Fibroblast of gingiva (primary cell): ENCODE measurements around the gene BRD1.
A peak's percentile ranks its signal among the peaks of the same experiment; 100 is the strongest.

Source experiments
- DNase-seq: peaks from one replicate; pipeline ENCODE4 v3.0.0-alpha.2; 2011; ENCODE audit warnings: low read depth

BRD1 gene

GRCh38 chr22:49801391-49802060 is 26.1 kb downstream of the BRD1 start:
- no peak for DNase-seq

- DNase-seq, result no peak
Measured at GRCh38 chr22:49800408-49801238, 27.1 kb downstream of the BRD1 start.

GRCh38 chr22:49799431-49800075 is 28.1 kb downstream of the BRD1 start:
- no peak for DNase-seq

GRCh38 chr22:49798486-49799151 is 29.1 kb downstream of the BRD1 start:
- DNase-seq, result no peak

- no peak for DNase-seq
Measured at GRCh38 chr22:49797706-49798105, 30.0 kb downstream of the BRD1 start.

- DNase-seq, result no peak
Measured at GRCh38 chr22:49796596-49797270, 30.9 kb downstream of the BRD1 start.

- DNase-seq, result no peak
Measured at GRCh38 chr22:49795521-49795920, 32.2 kb downstream of the BRD1 start.

- DNase-seq, result no peak
Measured at GRCh38 chr22:49793871-49794270, 33.8 kb downstream of the BRD1 start.

- no peak for DNase-seq
Measured at GRCh38 chr22:49793296-49793695, 34.4 kb downstream of the BRD1 start.

- no peak for DNase-seq
Measured at GRCh38 chr22:49792107-49792506, 35.6 kb downstream of the BRD1 start.

- DNase-seq, result no peak
Measured at GRCh38 chr22:49791682-49792081, 36.0 kb downstream of the BRD1 start.

GRCh38 chr22:49790912-49791311 is 36.8 kb downstream of the BRD1 start:
- DNase-seq, result peak; percentile 26

GRCh38 chr22:49789289-49790141 is 38.2 kb downstream of the BRD1 start:
- peak; percentile 55 for DNase-seq

- DNase-seq, result peak; percentile 50
Measured at GRCh38 chr22:49788504-49788903, 39.2 kb downstream of the BRD1 start.

GRCh38 chr22:49787861-49788260 is 39.8 kb downstream of the BRD1 start:
- no peak for DNase-seq

GRCh38 chr22:49786976-49787706 is 40.5 kb downstream of the BRD1 start:
- DNase-seq, result no peak

- no peak for DNase-seq
Measured at GRCh38 chr22:49785841-49786471, 41.7 kb downstream of the BRD1 start.

- no peak for DNase-seq
Measured at GRCh38 chr22:49785046-49785521, 42.6 kb downstream of the BRD1 start.

- DNase-seq, result no peak
Measured at GRCh38 chr22:49784630-49784971, 43.1 kb downstream of the BRD1 start.
